IMR-90 (cell line): ENCODE data around the gene SPON1. TPM values are rescaled to one million over a fixed set of nuclear protein-coding genes. Genes with fewer than 3 reads are reported as not detected.

ENCODE experiments used
- ATAC-seq: fragments of 200-7000 bp; cut with Tn5 transposase; 2 replicates; pipeline ENCODE4 v1.9.1; 2020; ENCODE audit warnings: low read depth, mild to moderate bottlenecking, moderate library complexity
- BruUV-seq: library from RNA; stranded (reverse); fragments of 400-500 nt; replicated peaks from 2 replicates; lab custom pipeline; 2021; lab: Mats Ljungman, UMichigan
- CTCF ChIA-PET: fragments of 300-600 bp; formaldehyde crosslinking; extraction: SDS; loops from one replicate; lab custom pipeline; 2021; ENCODE audit warnings: antibody characterized with exemption; lab: Yijun Ruan, JAX
- POLR2A ChIA-PET: fragments of 300-600 bp; sonication (Branson Sonifier 250); formaldehyde crosslinking; loops from one replicate; lab custom pipeline; 2022; ENCODE audit warnings: antibody characterized with exemption; ENCODE audit not compliant: unreplicated experiment; lab: Charles Lee
- DNase-seq: peaks from one replicate; pipeline ENCODE4 v3.0.0; 2013
- H2AFZ ChIP-seq: replicated peaks from 2 replicates; pipeline ENCODE3; 2013; ENCODE audit warnings: low read length, mild to moderate bottlenecking; ENCODE audit not compliant: poor library complexity
- H2AK5ac ChIP-seq: 2 replicates; pipeline ENCODE4 v1.6.1; 2013; ENCODE audit warnings: low read depth, low read length, inconsistent platforms
- H2AK9ac ChIP-seq: replicated peaks from 2 replicates; pipeline ENCODE3; 2013; ENCODE audit warnings: mild to moderate bottlenecking, low read depth, low read length, moderate library complexity; ENCODE audit not compliant: poor library complexity
- H2BK120ac ChIP-seq: 2 replicates; pipeline ENCODE4 v1.6.1; 2013; ENCODE audit warnings: low read depth, low read length, inconsistent platforms
- H2BK15ac ChIP-seq: 3 replicates; pipeline ENCODE4 v1.6.1; 2013; ENCODE audit warnings: low read depth, low read length, inconsistent platforms
- H2BK20ac ChIP-seq: 2 replicates; pipeline ENCODE4 v1.6.1; 2013; ENCODE audit warnings: low read depth, mild to moderate bottlenecking, inconsistent platforms, low read length, moderate library complexity
- H2BK5ac ChIP-seq: 2 replicates; pipeline ENCODE4 v1.6.1; 2013; ENCODE audit warnings: mild to moderate bottlenecking, low read depth, low read length, inconsistent platforms; ENCODE audit not compliant: poor library complexity, severe bottlenecking
- H3K14ac ChIP-seq: replicated peaks from 2 replicates; pipeline ENCODE4 v1.6.1; 2013; ENCODE audit warnings: low read depth, low read length, inconsistent platforms
- H3K18ac ChIP-seq: 2 replicates; pipeline ENCODE4 v1.6.1; 2013; ENCODE audit warnings: low read depth, low read length, control low read depth
- H3K23ac ChIP-seq: 2 replicates; pipeline ENCODE4 v1.6.1; 2013; ENCODE audit warnings: low read depth, low read length, inconsistent platforms
- H3K27ac ChIP-seq: 2 replicates; pipeline ENCODE4 v1.5.1; 2013; ENCODE audit warnings: mild to moderate bottlenecking, control low read depth, low read length; ENCODE audit not compliant: insufficient read depth
- H3K27me3 ChIP-seq: 2 replicates; pipeline ENCODE4 v1.6.1; 2013; ENCODE audit warnings: low read length; ENCODE audit not compliant: control insufficient read depth, insufficient read depth
- H3K36me3 ChIP-seq: 2 replicates; pipeline ENCODE4 v1.6.1; 2013; ENCODE audit warnings: low read length, mixed read lengths; ENCODE audit not compliant: control insufficient read depth, insufficient read depth
- H3K4ac ChIP-seq: 2 replicates; pipeline ENCODE4 v1.6.1; 2013; ENCODE audit warnings: low read depth, low read length, inconsistent platforms
- H3K4me1 ChIP-seq: 2 replicates; pipeline ENCODE4 v1.6.1; 2013; ENCODE audit warnings: low read length, mixed read lengths; ENCODE audit not compliant: control insufficient read depth, insufficient read depth
- H3K4me2 ChIP-seq: 2 replicates; pipeline ENCODE4 v1.6.1; 2013; ENCODE audit warnings: low read depth, mild to moderate bottlenecking, control low read depth, low read length, moderate library complexity
- H3K4me3 ChIP-seq: 2 replicates; pipeline ENCODE4 v1.5.1; 2013; ENCODE audit warnings: low read depth, mild to moderate bottlenecking, control low read depth, low read length, moderate library complexity; ENCODE audit not compliant: insufficient read depth
- H3K56ac ChIP-seq: 2 replicates; pipeline ENCODE4 v1.6.1; 2013; ENCODE audit warnings: low read length, inconsistent platforms; ENCODE audit not compliant: insufficient read depth; ENCODE audit errors: extremely low read depth
- H3K79me1 ChIP-seq, 2 experiments: 2 replicates each; pipeline ENCODE4 v1.6.1; 2013; ENCODE audit warnings: low read length in 2 of 2, inconsistent platforms in 1 of 2, low read depth in 1 of 2
- H3K9ac ChIP-seq: 2 replicates; pipeline ENCODE4 v1.6.1; 2013; ENCODE audit warnings: low read depth, low read length, control low read depth
- H3K9me1 ChIP-seq: 2 replicates; pipeline ENCODE4 v1.6.1; 2013; ENCODE audit warnings: low read length, inconsistent platforms; ENCODE audit not compliant: insufficient read depth
- H3K9me3 ChIP-seq: 2 replicates; pipeline ENCODE4 v1.6.1; 2013; ENCODE audit warnings: low read length; ENCODE audit not compliant: control insufficient read depth, insufficient read depth
- H4K20me1 ChIP-seq: 2 replicates; pipeline ENCODE4 v1.6.1; 2013; ENCODE audit warnings: low read length, inconsistent platforms; ENCODE audit not compliant: insufficient read depth
- H4K5ac ChIP-seq: 2 replicates; pipeline ENCODE4 v1.6.1; 2013; ENCODE audit warnings: mild to moderate bottlenecking, low read depth, low read length, control low read depth
- H4K8ac ChIP-seq, 2 experiments: 2 replicates each; pipeline ENCODE4 v1.6.1; 2013; ENCODE audit warnings: low read depth in 2 of 2, low read length in 2 of 2, control low read depth in 1 of 2, inconsistent platforms in 1 of 2
- H4K91ac ChIP-seq: 2 replicates; pipeline ENCODE4 v1.6.1; 2013; ENCODE audit warnings: low read depth, low read length, inconsistent platforms; ENCODE audit not compliant: insufficient read depth
- BHLHE40 ChIP-seq: fragments of 150-350 bp; IDR thresholded peaks from 2 replicates; pipeline ENCODE4 v1.6.1; 2016; ENCODE audit warnings: mild to moderate bottlenecking, low read depth, low read length
- CEBPB ChIP-seq: IDR thresholded peaks from 2 replicates; pipeline ENCODE4 v1.6.1; 2012; ENCODE audit warnings: low read depth, low read length, improper control_type of control experiment
- CTCF ChIP-seq: conservative IDR thresholded peaks from 2 replicates; pipeline ENCODE4 v1.5.1; 2012; ENCODE audit warnings: mild to moderate bottlenecking, low read depth, low read length, improper control_type of control experiment
- MAZ ChIP-seq: IDR thresholded peaks from 2 replicates; pipeline ENCODE4 v1.6.1; 2012; ENCODE audit warnings: low read depth, mild to moderate bottlenecking, low read length, improper control_type of control experiment, moderate library complexity, borderline replicate concordance
- POLR2A ChIP-seq: IDR thresholded peaks from 2 replicates; pipeline ENCODE4 v1.6.1; 2012; ENCODE audit warnings: mild to moderate bottlenecking, low read depth, low read length
- RAD21 ChIP-seq: IDR thresholded peaks from 2 replicates; pipeline ENCODE4 v1.6.1; 2012; ENCODE audit warnings: low read length, improper control_type of control experiment
- RCOR1 ChIP-seq: IDR thresholded peaks from 2 replicates; pipeline ENCODE4 v1.6.1; 2012; ENCODE audit warnings: mild to moderate bottlenecking, low read length, improper control_type of control experiment; ENCODE audit not compliant: insufficient replicate concordance
- SMC3 ChIP-seq: fragments of 150-350 bp; IDR thresholded peaks from 2 replicates; pipeline ENCODE4 v1.6.1; 2016; ENCODE audit warnings: low read depth, mild to moderate bottlenecking, antibody characterized with exemption, low read length, moderate library complexity
- WGBS, 2 experiments: methylation state at CpG; one replicate each; pipeline versions ENCODE4 v1.1.5 to v1.1.7; 2013; ENCODE audit warnings: missing lambda C conversion rate in 2 of 2; ENCODE audit not compliant: insufficient read length in 1 of 2; ENCODE audit errors: extremely low coverage in 2 of 2; 5-methylcytosine and 5-hydroxymethylcytosine counted together
- dilution Hi-C: fragments of 300-500 bp; cut with HindIII; formaldehyde crosslinking; loops from one replicate; pipeline ENCODE4 v1.14.3; 2018; ENCODE audit warnings: low sequenced_read_pairs; ENCODE audit not compliant: unreplicated experiment
- in situ Hi-C: fragments of 300-500 bp; cut with MboI; formaldehyde crosslinking; loops from 3 replicates; pipeline ENCODE4 v1.14.3; 2019; ENCODE audit warnings: low sequenced_read_pairs, inconsistent platforms, mixed read lengths
- intact Hi-C: fragments of 100-400 bp; cut with micrococcal nuclease; formaldehyde crosslinking; loops from 2 replicates; pipeline ENCODE4 v1.10.0; 2022
- polyA plus RNA-seq, 3 experiments: library from polyadenylated mRNA; depleted of rRNA; stranded (reverse); fragments of >200 nt; gene quantifications; 2 replicates each; pipeline ENCODE4 v1.2.3, GENCODE V29; 2012; ENCODE audit warnings: low replicate concordance in 1 of 3
- total RNA-seq: library from RNA; depleted of rRNA; stranded (reverse); fragments of >200 nt; gene quantifications from 2 replicates; pipeline ENCODE4 v1.2.3, GENCODE V29; 2012

Gene SPON1
- total and polyA plus RNA-seq, 2 of the 4 experiments (the other 2 are of a cell fraction): 0.62 to 0.72 TPM

GRCh38 chr11:14018441-14018840 is 55.9 kb downstream of the SPON1 start:
- Histone ChIP-seq H4K20me1 (no peaks in the 10 kb centered on the region), H4K91ac (peak overlapping the region; percentile 35; the same call in 1 of the 2 replicates), H3K18ac (no peak overlapping the region), H3K4me1 (peaks cover 7% of the 10 kb centered on the region), H3K4me3 (no peak overlapping the region), H3K36me3 (no peaks in the 10 kb centered on the region), H4K5ac (no peak overlapping the region; the same call in 1 of the 2 replicates), H4K8ac (peak overlapping the region in 1 of 2 experiments; percentile 36; a peak in 1 of 4 replicates), H2AK9ac (peak overlapping the region; percentile 2), H2AK5ac (no peak overlapping the region), H3K4ac (0 out of 2 replicates have a peak overlapping the region, but pooled peaks have one; percentile 3), H3K56ac (no peak overlapping the region), H3K23ac (no peak overlapping the region), H2BK5ac (no peak overlapping the region), H2BK15ac (0 out of 3 replicates have a peak overlapping the region, but pooled peaks have one; percentile 6), H3K9me3 (no peaks in the 10 kb centered on the region), H2BK20ac (peak overlapping the region; percentile 38; the same call in 1 of the 2 replicates), H3K27me3 (peaks cover 5% of the 10 kb centered on the region), H2BK120ac (peak overlapping the region; percentile 9; the same call in 1 of the 2 replicates), H2AFZ (no peak overlapping the region), H3K9me1 (peaks cover 7% of the 10 kb centered on the region), H3K27ac (no peak overlapping the region), H3K9ac (no peak overlapping the region), H3K14ac (peak overlapping the region; percentile 53), H3K79me1 (no peaks in the 10 kb centered on the region), H3K4me2 (no peak overlapping the region)
- intact Hi-C loops: no loop called here
- dilution Hi-C loops: no loop called here
- 78% methylated on average over 2 of the region's 2 CpGs; no CpG with 5 or more reads in 1 of the 2 experiments for WGBS, 2 experiments
- ATAC-seq (peak; percentile 74), DNase-seq (peak; percentile 42)
- in situ Hi-C loops: no loop called here
- ChIA-PET CTCF (no interaction called here), POLR2A (no interaction called here)
- TF ChIP-seq POLR2A: no peak
- TF ChIP-seq SMC3: no peak
- no peak for TF ChIP-seq BHLHE40
- no peak for TF ChIP-seq RCOR1
- no peak for TF ChIP-seq MAZ
- TF ChIP-seq RAD21: no peak
- no peak for TF ChIP-seq CTCF
- no peak for TF ChIP-seq CEBPB
- no TSS peak for BruUV-seq
